Heart right ventricle (tissue), 16 donors: ENCODE results near the gene ADAMTSL2. TPM values are rescaled to one million over a fixed set of nuclear protein-coding genes. Genes with fewer than 3 reads are reported as not detected.

Experiments used
- ATAC-seq, 8 donors: fragments of 200-7000 bp; cut with Tn5 transposase; one replicate each; pipeline ENCODE4 v1.9.1; 2020; ENCODE audit warnings: mild to moderate bottlenecking in 8 of 8, moderate library complexity in 8 of 8, moderate number of reproducible peaks in 1 of 8
- DNase-seq, 2 donors: peaks; one replicate each; pipeline ENCODE4 v3.0.0-alpha.2; 2020
- H3K27ac ChIP-seq, 10 donors: fragments of 200-600 bp; sonication (generic) in 2 of 10; one replicate each; pipeline versions ENCODE4 v1.5.0 to v1.8.0; 2020 to 2022; ENCODE audit warnings: mild to moderate bottlenecking in 3 of 10
- H3K27me3 ChIP-seq, 7 donors: fragments of 200-600 bp; one replicate each; pipeline ENCODE4 v1.8.0; 2021 to 2022; ENCODE audit warnings: mild to moderate bottlenecking in 2 of 7
- H3K36me3 ChIP-seq, 9 donors: fragments of 200-600 bp; sonication (generic) in 1 of 9; one replicate each; pipeline versions ENCODE4 v1.5.0 to v1.8.0; 2020 to 2022; ENCODE audit warnings: mild to moderate bottlenecking in 2 of 9
- H3K4me1 ChIP-seq, 9 donors: fragments of 200-600 bp; sonication (generic) in 1 of 9; one replicate each; pipeline versions ENCODE4 v1.5.0 to v1.8.0; 2020 to 2022; ENCODE audit warnings: mild to moderate bottlenecking in 4 of 9
- H3K4me3 ChIP-seq, 10 donors: fragments of 200-600 bp; sonication (generic) in 2 of 10; one replicate each; pipeline versions ENCODE4 v1.5.0 to v1.8.0; 2020 to 2022; ENCODE audit warnings: mild to moderate bottlenecking in 7 of 10, moderate library complexity in 2 of 10
- H3K9me3 ChIP-seq, 11 donors: fragments of 200-600 bp in 10 of 11; sonication (generic) in 2 of 11; one replicate each; pipeline versions ENCODE4 v1.5.0 to v1.8.0; 2013 to 2022; ENCODE audit warnings: mild to moderate bottlenecking in 2 of 11, control low read depth in 1 of 11, moderate library complexity in 1 of 11
- CTCF ChIP-seq, 9 donors: fragments of 200-600 bp; sonication (generic) in 2 of 9; IDR thresholded peaks; one replicate each; pipeline versions ENCODE4 v1.5.0 to v1.8.0; 2021 to 2022; ENCODE audit warnings: antibody characterized with exemption in 9 of 9, mild to moderate bottlenecking in 5 of 9, moderate library complexity in 1 of 9
- WGBS, 2 donors: extraction: QIAGEN DNeasy Blood & Tissue Kit; methylation state at CpG; one replicate each; pipeline ENCODE4 v1.1.7; 2013; ENCODE audit warnings: inconsistent platforms in 1 of 2; 5-methylcytosine and 5-hydroxymethylcytosine counted together
- intact Hi-C, 10 donors: fragments of 100-400 bp; cut with DNase I; formaldehyde crosslinking; loops; one replicate each; pipeline versions ENCODE4 v1.11.1 to v1.14.2; 2022
- polyA plus RNA-seq, 2 donors: library from polyadenylated mRNA; stranded (reverse); fragments of 200-250 nt; gene quantifications; one replicate each; pipeline ENCODE4 v1.2.3, GENCODE V29; 2013
- total RNA-seq, 10 donors: library from RNA; stranded (reverse); fragmentation: NEBNext Ultra II Directional in 3 of 10; extraction: Animal tissue kit (Norgen Biotek cat#: 25700) in 3 of 10; gene quantifications; one replicate each; pipeline versions ENCODE4 v1.2.1 to v1.2.4, GENCODE V29; 2021 to 2023
- donor health status: Arrhythmogenic right ventricular cardiomyopathy.
- donor health status: ischemic (EF 13 %, LVEDD 7.1; RV severe dilation, severe dysfunction).
- donor health status: healthy with polysubstance abuse.
- donor health status: DM: no; HTN: yes; CAD: no.
- donor health status: DM: no; HTN: no; CAD: no.
- donor health status: ischemic (EF 25% LVEDD 6.9; RV normal size, moderate dysfunction).
- donor health status: ischemic (EF 25% LVEDD 5.7; RV mildly dilated, moderate dysfunction).
- donor health status: healthy.
- donor health status: DM: yes; HTN: yes; CAD: no.
- donor health status: Ischemic cardiomyopathy.
- donor health status: ischemic (EF 35%, LVEDD 5.7; RV mildly dilated, moderate dysfunction).
- donor health status: nonischemic (EF 11% LVEDD 7.7; RV severe dilation, severe dysfunction).
- donor health status: DM: yes; HTN: yes; CAD: no.
- donor health status: PGD.
- donor health status: ischemic (EF 29% LVEDD 5.4; RV normal size, mild dysfunction).
- donor health status: nonischemic (EF 23%, LVEDD 6.1; RV moderate dilation, normal function).

Gene ADAMTSL2
- total and polyA plus RNA-seq, 12 donors = 2.0 to 9.1 (median 4.5) TPM

DNA sequence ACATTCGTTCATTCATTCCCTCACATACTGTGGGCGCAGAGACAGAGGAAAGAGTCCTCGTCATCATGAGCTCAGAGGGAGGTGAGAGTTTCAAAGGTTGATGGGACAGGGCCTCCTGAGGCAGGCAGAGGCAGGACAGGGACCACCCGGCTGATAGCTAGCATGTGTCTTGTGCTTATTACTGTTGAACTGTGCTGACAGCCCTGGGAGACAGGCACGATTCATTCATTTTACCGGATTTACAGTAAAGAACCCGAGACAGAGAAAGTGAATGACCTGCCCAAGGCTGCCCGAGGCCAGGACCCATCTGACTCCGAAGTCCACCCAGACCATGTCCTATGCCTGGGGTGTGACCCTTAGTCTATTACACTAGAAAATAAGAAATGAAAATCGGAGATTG, 79.6 kb downstream of the ADAMTSL2 start:
- H3K4me3 ChIP-seq = no peak overlapping the region
- TF ChIP-seq CTCF (IDR thresholded peaks at IDR 0.05) = no peak
- intact Hi-C loops = loop anchor here in 1 of 10 donors (10.0 kb wide), 1 partner anchor 111 kb away; no protein-coding TSS in a partner anchor
- H3K27ac ChIP-seq = no peak overlapping the region
- no peak for DNase-seq
- no peaks in the 10 kb centered on the region for H3K36me3 ChIP-seq
- 67 to 70% methylated on average over 10 of the region's 10 CpGs for WGBS, 2 donors
- H3K27me3 ChIP-seq = peaks cover 0 to 97% (median 90%) of the 10 kb centered on the region in 7 donors
- H3K4me1 ChIP-seq = no peaks in the 10 kb centered on the region
- ATAC-seq = no peak
- no peaks in the 10 kb centered on the region for H3K9me3 ChIP-seq

DNA sequence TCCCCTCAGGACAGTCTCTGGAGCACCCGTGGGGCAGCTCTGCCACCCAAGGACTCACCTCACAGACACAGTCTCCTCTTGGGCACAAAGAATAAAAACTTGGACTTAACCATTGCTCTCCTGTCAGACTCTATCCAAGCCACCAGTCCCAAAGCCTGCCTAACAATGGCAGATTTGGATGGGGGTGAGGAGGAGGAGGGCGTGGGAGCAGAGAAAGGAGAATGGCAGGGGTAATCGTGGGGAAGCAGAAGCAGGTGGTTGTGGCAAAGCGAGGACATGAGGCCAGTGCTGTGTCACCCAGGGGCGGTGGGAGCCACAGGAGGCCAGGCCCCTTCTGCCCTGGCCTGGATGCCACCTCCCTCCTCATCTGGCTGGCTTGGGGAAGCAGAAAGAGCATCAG, 80.2 kb downstream of the ADAMTSL2 start:
- H3K4me1 ChIP-seq = no peaks in the 10 kb centered on the region
- H3K27ac ChIP-seq = no peak overlapping the region
- intact Hi-C loops = loop anchor here in 1 of 10 donors (10.0 kb wide), 1 partner anchor 110 kb away; no protein-coding TSS in a partner anchor
- H3K9me3 ChIP-seq = no peaks in the 10 kb centered on the region
- ATAC-seq (no peak), DNase-seq (no peak)
- no peak overlapping the region for H3K4me3 ChIP-seq
- H3K36me3 ChIP-seq = no peaks in the 10 kb centered on the region
- H3K27me3 ChIP-seq = peaks cover 0 to 95% (median 88%) of the 10 kb centered on the region in 7 donors
- 61 to 72% methylated on average over 5 of the region's 5 CpGs for WGBS, 2 donors
- no peak for TF ChIP-seq CTCF (IDR thresholded peaks at IDR 0.05)

- Histone ChIP-seq H3K27me3 (peaks cover 0 to 92% (median 83%) of the 10 kb centered on the region in 7 donors), H3K36me3 (no peaks in the 10 kb centered on the region), H3K27ac (no peak overlapping the region), H3K4me1 (no peaks in the 10 kb centered on the region), H3K4me3 (no peak overlapping the region), H3K9me3 (no peaks in the 10 kb centered on the region)
- TF ChIP-seq CTCF (IDR thresholded peaks at IDR 0.05) = no peak
- DNase-seq (no peak), ATAC-seq (no peak)
- intact Hi-C loops = loop anchor here in 1 of 10 donors (10.0 kb wide), 1 partner anchor 110 kb away; no protein-coding TSS in a partner anchor
- 34% methylated on average over 16 of the region's 16 CpGs for WGBS, 2 donors
Observed at GRCh38 chr9:133615186-133615585, 80.7 kb downstream of the ADAMTSL2 start.

GRCh38 chr9:133615606-133616188, 81.2 kb downstream of the ADAMTSL2 start:
- 69 to 77% methylated on average over 13 of the region's 13 CpGs for WGBS, 2 donors
- peaks cover 0 to 90% (median 78%) of the 10 kb centered on the region in 7 donors for H3K27me3 ChIP-seq

More at GRCh38 chr9:133615606-133616188, 81.2 kb downstream of the ADAMTSL2 start:
- no peak for DNase-seq
- no peak for ATAC-seq
- no peaks in the 10 kb centered on the region for H3K36me3 ChIP-seq
- intact Hi-C loops = loop anchor here in 1 of 10 donors (10.0 kb wide), 1 partner anchor 109 kb away; no protein-coding TSS in a partner anchor
- no peaks in the 10 kb centered on the region for H3K9me3 ChIP-seq
- H3K4me1 ChIP-seq = no peaks in the 10 kb centered on the region
- no peak for TF ChIP-seq CTCF (IDR thresholded peaks at IDR 0.05)
- no peak overlapping the region for H3K4me3 ChIP-seq
- H3K27ac ChIP-seq = no peak overlapping the region
